Measurements from ENCODE around the gene TRMT61B. TPM values are rescaled to one million over a fixed set of nuclear protein-coding genes. Genes with fewer than 3 reads are reported as not detected.

Gene TRMT61B
- total RNA-seq, 2 donors from 2014 or later, result 6.0 to 13.6 TPM

- Histone ChIP-seq H3K27me3 (replicated peaks; ENCODE audit: insufficient read depth) (no peaks in the 10 kb centered on the region), H3K36me3 (no peaks in the 10 kb centered on the region), H3K4me1 (ENCODE audit: control insufficient read depth in 1 of 2, low read depth in 2 of 2) (peaks cover 24 to 31% of the 10 kb centered on the region in 2 donors), H3K27ac (no peak overlapping the region), H3K4me3 (peak overlapping the region; percentile 97), H3K9me3 (no peaks in the 10 kb centered on the region)
- DNase-seq (ENCODE audit: low spot score) (no peak), ATAC-seq (ENCODE audit: insufficient number of reproducible peaks, low FRiP score, low read depth) (no peak)
- no peak for TF ChIP-seq CTCF (IDR thresholded peaks at IDR 0.05)
Observed at GRCh38 chr2:28868611-28869010, 1.5 kb downstream of the TRMT61B start.

GRCh38 chr2:28855977-28856376 is 14.1 kb downstream of the TRMT61B start:
- DNase-seq (ENCODE audit: low spot score) (no peak), ATAC-seq (ENCODE audit: insufficient number of reproducible peaks, low FRiP score, low read depth) (no peak)
- Histone ChIP-seq H3K4me1 (ENCODE audit: control insufficient read depth in 1 of 2, low read depth in 2 of 2) (no peaks in the 10 kb centered on the region), H3K27me3 (replicated peaks; ENCODE audit: insufficient read depth) (no peaks in the 10 kb centered on the region), H3K36me3 (no peaks in the 10 kb centered on the region), H3K27ac (no peak overlapping the region), H3K9me3 (no peaks in the 10 kb centered on the region), H3K4me3 (no peak overlapping the region)
- no peak for TF ChIP-seq CTCF (IDR thresholded peaks at IDR 0.05)

- Histone ChIP-seq H3K27ac (no peak overlapping the region), H3K9me3 (no peaks in the 10 kb centered on the region), H3K27me3 (replicated peaks; ENCODE audit: insufficient read depth) (no peaks in the 10 kb centered on the region), H3K4me1 (ENCODE audit: control insufficient read depth in 1 of 2, low read depth in 2 of 2) (no peaks in the 10 kb centered on the region), H3K4me3 (no peak overlapping the region), H3K36me3 (no peaks in the 10 kb centered on the region)
- TF ChIP-seq CTCF (IDR thresholded peaks at IDR 0.05), result no peak
- ATAC-seq (ENCODE audit: insufficient number of reproducible peaks, low FRiP score, low read depth), result no peak
- DNase-seq (ENCODE audit: low spot score), result no peak
Observed at GRCh38 chr2:28855193-28855592, 14.9 kb downstream of the TRMT61B start.

GRCh38 chr2:28842042-28842441 is 28.1 kb downstream of the TRMT61B start:
- ATAC-seq (ENCODE audit: insufficient number of reproducible peaks, low FRiP score, low read depth) (no peak), DNase-seq (ENCODE audit: low spot score) (no peak)
- H3K27ac ChIP-seq, result no peak overlapping the region
- H3K27me3 ChIP-seq (replicated peaks; ENCODE audit: insufficient read depth), result no peaks in the 10 kb centered on the region
- H3K4me1 ChIP-seq (ENCODE audit: control insufficient read depth in 1 of 2, low read depth in 2 of 2), result no peaks in the 10 kb centered on the region
- no peak overlapping the region for H3K4me3 ChIP-seq
- no peaks in the 10 kb centered on the region for H3K9me3 ChIP-seq
- no peaks in the 10 kb centered on the region for H3K36me3 ChIP-seq
- TF ChIP-seq CTCF (IDR thresholded peaks at IDR 0.05), result no peak

GRCh38 chr2:28838971-28839370 is 31.1 kb downstream of the TRMT61B start:
- no peaks in the 10 kb centered on the region for H3K36me3 ChIP-seq
- TF ChIP-seq CTCF (IDR thresholded peaks at IDR 0.05), result no peak
- no peak overlapping the region for H3K27ac ChIP-seq
- no peak for DNase-seq (ENCODE audit: low spot score)
- no peaks in the 10 kb centered on the region for H3K9me3 ChIP-seq
- H3K4me3 ChIP-seq, result no peak overlapping the region
- no peaks in the 10 kb centered on the region for H3K27me3 ChIP-seq (replicated peaks; ENCODE audit: insufficient read depth)
- H3K4me1 ChIP-seq (ENCODE audit: control insufficient read depth in 1 of 2, low read depth in 2 of 2), result no peaks in the 10 kb centered on the region
- no peak for ATAC-seq (ENCODE audit: insufficient number of reproducible peaks, low FRiP score, low read depth)
